IPS-NIHi7 (cell line): ENCODE results near the gene CCDC69.

ENCODE experiments used
- DNase-seq: peaks from one replicate; pipeline ENCODE4 v3.0.0; 2012; ENCODE audit warnings: mixed read lengths; ENCODE audit errors: extremely low spot score

CCDC69 gene

DNA sequence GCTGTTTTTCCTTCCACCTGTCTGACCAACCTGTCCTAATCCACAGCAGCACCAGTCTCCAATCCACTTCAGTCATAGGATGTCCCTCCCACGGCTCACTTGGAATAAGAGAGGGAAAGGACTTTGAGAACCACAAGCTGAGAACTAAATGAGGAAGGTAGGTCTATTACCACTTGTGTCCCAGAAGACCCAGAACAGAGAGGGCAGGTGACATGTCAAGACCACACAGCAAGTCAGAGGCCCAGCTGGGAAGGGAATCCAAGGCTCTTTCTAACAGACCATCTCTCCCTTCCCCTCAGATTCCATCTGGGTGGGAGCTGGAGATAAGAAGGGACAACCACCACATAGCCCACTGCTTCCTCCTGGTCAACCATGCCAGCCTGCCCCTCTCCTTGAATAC, 81.0 kb downstream of the CCDC69 start:
- no peak for DNase-seq

DNA sequence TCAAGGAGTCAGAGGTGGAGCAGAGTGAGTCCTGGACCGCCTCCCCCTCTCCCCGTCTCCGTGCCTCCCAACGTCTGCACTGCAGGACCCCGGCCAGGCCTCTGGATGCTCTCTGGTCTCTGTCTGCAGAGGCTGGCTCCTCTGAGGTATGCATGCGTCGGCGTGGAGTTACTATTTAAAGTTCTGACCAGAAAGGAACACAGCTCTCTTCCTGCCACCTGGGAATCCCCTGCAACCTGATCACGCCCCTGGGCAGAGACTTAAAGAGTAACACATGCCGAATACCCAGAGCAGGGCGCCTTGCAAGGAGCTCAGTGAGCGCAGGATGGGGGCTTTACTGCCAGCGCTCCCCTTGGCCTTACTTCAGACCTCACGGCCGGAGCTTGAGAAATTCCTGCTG, 82.4 kb downstream of the CCDC69 start:
- peak; percentile 65 for DNase-seq

DNA sequence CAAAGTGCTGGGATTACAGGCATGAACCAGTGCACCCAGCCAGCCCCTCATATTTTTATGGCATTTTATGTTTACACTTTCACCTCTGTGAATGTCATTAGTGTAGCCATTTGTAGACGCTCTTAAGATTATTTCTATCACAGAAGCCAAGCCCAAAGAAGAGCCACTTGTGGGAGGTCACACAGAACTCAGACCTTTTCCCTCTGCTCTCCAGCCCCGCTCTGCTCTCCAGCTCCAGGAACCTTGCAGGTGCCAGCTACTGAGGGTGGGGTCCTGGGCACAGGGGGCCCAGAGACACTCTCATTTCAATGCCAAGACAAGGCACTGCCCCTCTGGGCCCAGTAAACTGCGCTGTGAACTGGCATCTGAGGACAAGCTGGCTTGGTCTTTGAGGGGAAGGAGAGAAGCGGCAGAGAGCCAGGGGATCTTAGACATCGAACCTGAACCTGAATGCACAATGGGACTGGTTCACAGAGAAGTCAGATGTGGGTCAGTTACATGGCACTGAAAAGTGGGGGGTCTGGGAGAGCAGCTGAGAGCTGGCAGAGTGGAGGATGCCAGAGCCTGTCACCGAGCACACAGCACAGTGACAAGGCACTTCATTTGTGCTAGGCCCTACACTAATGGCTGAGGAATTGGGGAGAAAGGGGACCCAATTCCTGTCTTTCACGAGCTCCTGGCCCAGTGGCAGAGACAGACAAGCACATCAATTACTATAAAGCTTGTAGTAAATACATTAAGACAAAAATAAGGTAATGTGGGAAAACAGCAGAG, 83.0 kb downstream of the CCDC69 start:
- DNase-seq: no peak

DNA sequence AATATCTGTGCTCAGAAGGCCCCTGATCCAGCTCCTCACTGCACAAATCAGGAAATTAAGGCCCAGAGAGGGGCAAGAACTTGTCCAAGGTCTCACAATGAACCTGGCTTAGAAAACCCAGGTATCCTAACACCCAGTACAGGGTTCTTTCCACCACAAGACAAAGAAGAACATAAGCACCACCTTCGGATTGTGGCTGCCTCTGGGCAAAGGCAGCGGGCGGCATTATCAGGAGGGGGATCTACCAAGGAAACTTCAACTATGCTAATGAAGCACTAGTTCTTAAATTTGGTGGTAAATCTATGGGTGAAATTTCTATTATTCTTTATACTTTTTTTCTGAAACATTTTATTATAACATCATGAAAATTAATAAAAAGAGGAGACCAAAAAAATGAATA, 84.2 kb downstream of the CCDC69 start:
- no peak for DNase-seq

- no peak for DNase-seq
These were observed 84.9 kb downstream of the CCDC69 start for GRCh38 chr5:151139015-151139414.

DNA sequence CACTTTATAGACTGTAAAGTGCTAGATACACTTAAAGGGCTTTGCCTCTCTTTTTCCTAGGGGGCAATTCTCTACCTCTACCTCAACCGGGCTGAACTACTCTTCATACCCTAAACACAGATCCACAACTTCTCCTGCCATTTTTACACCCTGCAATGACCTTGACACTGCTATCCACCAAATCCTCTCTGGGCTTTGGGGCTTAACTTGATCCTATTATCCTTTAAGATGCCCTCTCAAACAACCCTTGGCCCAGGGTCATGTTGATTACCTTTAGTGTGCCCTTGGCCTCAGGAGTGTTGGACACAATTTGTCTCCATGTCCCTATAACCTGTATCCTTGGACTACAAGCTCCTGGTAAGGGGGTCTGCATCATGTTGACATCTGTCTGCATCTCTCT, 85.8 kb downstream of the CCDC69 start:
- DNase-seq: no peak

DNA sequence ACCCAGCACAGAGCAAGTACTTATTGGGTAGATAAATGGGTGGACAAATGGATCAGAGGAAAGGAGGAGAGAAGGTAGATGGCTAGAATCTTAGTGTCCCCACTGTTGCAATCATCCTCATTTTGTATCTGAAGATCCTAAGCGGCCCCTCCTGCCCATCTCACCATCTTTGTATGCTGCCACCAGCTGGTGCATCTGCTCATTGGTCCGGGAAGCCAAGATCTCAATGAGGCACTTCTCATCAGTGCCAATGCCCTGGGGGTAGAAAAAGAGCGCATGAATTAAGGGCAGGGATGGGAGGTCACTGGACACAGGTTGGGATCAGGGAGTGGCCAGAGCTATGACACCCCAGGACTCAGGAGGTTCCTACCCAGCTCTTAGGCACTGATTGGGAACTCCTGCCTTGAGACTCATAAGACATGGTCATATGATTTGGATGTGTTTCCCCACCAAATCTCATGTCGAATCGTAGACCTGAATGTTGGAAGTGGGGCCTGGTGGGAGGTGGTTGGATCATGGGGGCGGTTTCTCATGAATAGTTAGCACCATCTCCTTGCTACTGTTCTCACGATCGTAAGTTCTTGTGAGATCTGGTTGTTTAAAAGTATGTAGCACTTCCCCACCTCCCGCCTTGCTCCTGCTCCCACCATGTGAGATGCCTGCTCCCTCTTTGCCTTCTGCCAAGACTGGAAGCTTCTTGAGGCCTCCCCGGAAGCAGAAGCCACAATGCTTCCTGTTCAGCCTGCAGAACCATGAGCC, 86.6 kb downstream of the CCDC69 start:
- DNase-seq: no peak

GRCh38 chr5:151134228-151134627, 89.7 kb downstream of the CCDC69 start:
- DNase-seq: no peak

- no peak for DNase-seq
These were observed 90.9 kb downstream of the CCDC69 start for GRCh38 chr5:151132963-151133362.
